ENCODE results near the gene DSCAM. TPM values are rescaled to one million over a fixed set of nuclear protein-coding genes. Genes with fewer than 3 reads are reported as not detected.
"Not testable (repeated sequence)": the region's sequence is repeated elsewhere in the genome, so short reads cannot be mapped to it uniquely, and the experiment has no call there.

DSCAM gene
- total RNA-seq, 1 donor from 2014 or later, result 0.06 TPM

GRCh38 chr21:40271164-40271563 lies 575.8 kb downstream of the DSCAM start:
- no peak for DNase-seq (ENCODE audit: low read depth)
- no peak overlapping the region for H3K4me3 ChIP-seq (ENCODE audit: low read depth, low read length)
- no peak for TF ChIP-seq CTCF (conservative IDR thresholded peaks at IDR 0.05; ENCODE audit: low read depth, low read length)

GRCh38 chr21:40270047-40270446 lies 576.9 kb downstream of the DSCAM start:
- no peak for DNase-seq (ENCODE audit: low read depth)
- H3K4me3 ChIP-seq (ENCODE audit: low read depth, low read length), result no peak overlapping the region
- no peak for TF ChIP-seq CTCF (conservative IDR thresholded peaks at IDR 0.05; ENCODE audit: low read depth, low read length)

- H3K4me3 ChIP-seq (ENCODE audit: low read depth, low read length), result no peak overlapping the region
- TF ChIP-seq CTCF (conservative IDR thresholded peaks at IDR 0.05; ENCODE audit: low read depth, low read length), result no peak
- DNase-seq (ENCODE audit: low read depth), result no peak
Measured at GRCh38 chr21:40269239-40269638, 577.7 kb downstream of the DSCAM start.

- H3K4me3 ChIP-seq (ENCODE audit: low read depth, low read length); DNase-seq (ENCODE audit: low read depth): not testable (repeated sequence)
Measured at GRCh38 chr21:40258456-40258855, 588.5 kb downstream of the DSCAM start.

GRCh38 chr21:40257342-40257741 lies 589.6 kb downstream of the DSCAM start:
- no peak for DNase-seq (ENCODE audit: low read depth)
- no peak overlapping the region for H3K4me3 ChIP-seq (ENCODE audit: low read depth, low read length)
- no peak for TF ChIP-seq CTCF (conservative IDR thresholded peaks at IDR 0.05; ENCODE audit: low read depth, low read length)

GRCh38 chr21:40255518-40256444 lies 591.2 kb downstream of the DSCAM start:
- no peak for TF ChIP-seq CTCF (conservative IDR thresholded peaks at IDR 0.05; ENCODE audit: low read depth, low read length)
- H3K4me3 ChIP-seq (ENCODE audit: low read depth, low read length), result no peak overlapping the region
- DNase-seq (ENCODE audit: low read depth), result no peak

GRCh38 chr21:40254540-40255465 lies 592.2 kb downstream of the DSCAM start:
- H3K4me3 ChIP-seq (ENCODE audit: low read depth, low read length), result no peak overlapping the region
- no peak for DNase-seq (ENCODE audit: low read depth)
- no peak for TF ChIP-seq CTCF (conservative IDR thresholded peaks at IDR 0.05; ENCODE audit: low read depth, low read length)

All from epithelial cell of proximal tubule (primary cell).